Sigmoid colon (tissue), 7 donors: ENCODE data around the gene SPSB1. TPM values are rescaled to one million over a fixed set of nuclear protein-coding genes. Genes with fewer than 3 reads are reported as not detected.

ENCODE experiments used
- DNase-seq: peaks from one replicate; pipeline ENCODE4 v3.0.0-alpha.2; 2019
- H3K27ac ChIP-seq, 4 donors: fragments of 200-600 bp; sonication (generic); one replicate each; pipeline ENCODE4 v1.5.1; 2016 to 2019; ENCODE audit warnings: mild to moderate bottlenecking in 1 of 4
- H3K27me3 ChIP-seq, 3 donors: fragments of 200-600 bp; sonication (generic); one replicate each; pipeline ENCODE4 v1.5.1; 2019; ENCODE audit warnings: mild to moderate bottlenecking in 1 of 3
- H3K36me3 ChIP-seq, 4 donors: fragments of 200-600 bp; sonication (generic); one replicate each; pipeline ENCODE4 v1.5.1; 2016 to 2019
- H3K4me1 ChIP-seq, 4 donors: fragments of 200-600 bp; sonication (generic); one replicate each; pipeline ENCODE4 v1.5.1; 2017 to 2019
- H3K4me3 ChIP-seq, 4 donors: fragments of 200-600 bp; sonication (generic); one replicate each; pipeline ENCODE4 v1.5.1; 2017 to 2019; ENCODE audit warnings: mild to moderate bottlenecking in 2 of 4, moderate library complexity in 1 of 4
- H3K9me3 ChIP-seq, 4 donors: fragments of 200-600 bp in 3 of 4; sonication (generic) in 3 of 4; one replicate each; pipeline versions ENCODE4 v1.5.1 to v1.6.1; 2013 to 2019
- EP300 ChIP-seq, 4 donors: sonication (generic); formaldehyde crosslinking; IDR thresholded peaks; one replicate each; pipeline ENCODE4 v1.6.1; 2017; ENCODE audit warnings: antibody characterized with exemption in 4 of 4
- POLR2A ChIP-seq, 2 donors: fragments of 450-650 bp; IDR thresholded peaks; one replicate each; pipeline ENCODE4 v1.6.1; 2016; ENCODE audit warnings: antibody characterized with exemption in 2 of 2, mild to moderate bottlenecking in 2 of 2, moderate library complexity in 2 of 2
- POLR2AphosphoS5 ChIP-seq, 4 donors: sonication (generic); formaldehyde crosslinking; IDR thresholded peaks; one replicate each; pipeline ENCODE4 v1.6.1; 2017; ENCODE audit warnings: antibody characterized with exemption in 4 of 4
- WGBS, 2 donors: extraction: QIAGEN DNeasy Blood & Tissue Kit; methylation state at CpG; one replicate each; pipeline ENCODE4 v1.1.7; 2013; 5-methylcytosine and 5-hydroxymethylcytosine counted together
- intact Hi-C: fragments of 100-400 bp; cut with DNase I; formaldehyde crosslinking; loops from one replicate; pipeline ENCODE4 v1.15.1; 2023
- polyA plus RNA-seq, 3 donors: library from polyadenylated mRNA; stranded (reverse); fragments of 200-250 nt; gene quantifications; one replicate each; pipeline ENCODE4 v1.2.3, GENCODE V29; 2013
- total RNA-seq, 4 donors: library from RNA; depleted of rRNA; stranded (reverse); fragments of >200 nt; gene quantifications; one replicate each; pipeline ENCODE4 v1.1.0, GENCODE V29; 2016
- TF ChIP-seq, protein P1 (sequence below), 4 experiments: fragments of 450-650 bp in 3 of 4; fragments of 200-600 bp in 1 of 4; IDR thresholded peaks; one replicate each; pipeline ENCODE4 v1.5.1; 2016 to 2019; ENCODE audit warnings: antibody characterized with exemption in 4 of 4, mild to moderate bottlenecking in 3 of 4, moderate library complexity in 2 of 4
- donor health status: healthy with polysubstance abuse.
- donor health status: Bipolar disorder and iron deficiency.
- donor health status: healthy.

Gene SPSB1
- total and polyA plus RNA-seq, 7 donors, result 17.4 to 34.3 (median 26.4) TPM

DNA sequence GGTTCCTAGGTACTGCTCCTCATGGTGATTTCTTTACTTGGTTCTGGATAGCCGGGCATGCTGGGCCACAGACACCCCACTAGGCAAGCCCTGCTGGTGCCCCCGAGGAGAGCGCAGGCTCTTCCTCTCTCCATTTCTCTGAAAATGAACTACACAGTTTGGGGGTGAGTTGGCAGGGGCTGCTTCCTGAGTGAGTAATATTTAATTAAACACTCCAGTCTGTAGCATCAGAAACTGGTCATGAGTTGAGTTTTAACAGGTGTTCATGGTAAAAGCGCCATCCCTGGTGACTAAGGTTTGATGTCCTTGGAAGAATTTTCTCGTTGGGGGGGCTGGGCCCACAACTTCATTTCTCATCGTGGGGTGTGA is 1.7 kb downstream of the SPSB1 start:
- no peaks in the 10 kb centered on the region for H3K9me3 ChIP-seq
- 32 to 43% methylated on average over 6 of the region's 6 CpGs for whole genome bisulfite sequencing, 2 donors
- intact Hi-C loops, result loop anchor here (5.0 kb wide), 1 partner anchor 43 kb away; no protein-coding TSS in a partner anchor
- no peaks in the 10 kb centered on the region for H3K27me3 ChIP-seq
- H3K4me1 ChIP-seq, result peaks cover 0 to 77% (median 43%) of the 10 kb centered on the region in 4 donors
- no peaks in the 10 kb centered on the region for H3K36me3 ChIP-seq
- peak overlapping the region; percentile 80 to 99 (median 88) for H3K4me3 ChIP-seq
- TF ChIP-seq POLR2A (IDR thresholded peaks at IDR 0.05) (no peak), EP300 (IDR thresholded peaks at IDR 0.05) (no peak), POLR2AphosphoS5 (IDR thresholded peaks at IDR 0.05) (peak in 3 of 4 donors; percentile 14 to 50 (median 36))
- TF ChIP-seq, protein P1, sequence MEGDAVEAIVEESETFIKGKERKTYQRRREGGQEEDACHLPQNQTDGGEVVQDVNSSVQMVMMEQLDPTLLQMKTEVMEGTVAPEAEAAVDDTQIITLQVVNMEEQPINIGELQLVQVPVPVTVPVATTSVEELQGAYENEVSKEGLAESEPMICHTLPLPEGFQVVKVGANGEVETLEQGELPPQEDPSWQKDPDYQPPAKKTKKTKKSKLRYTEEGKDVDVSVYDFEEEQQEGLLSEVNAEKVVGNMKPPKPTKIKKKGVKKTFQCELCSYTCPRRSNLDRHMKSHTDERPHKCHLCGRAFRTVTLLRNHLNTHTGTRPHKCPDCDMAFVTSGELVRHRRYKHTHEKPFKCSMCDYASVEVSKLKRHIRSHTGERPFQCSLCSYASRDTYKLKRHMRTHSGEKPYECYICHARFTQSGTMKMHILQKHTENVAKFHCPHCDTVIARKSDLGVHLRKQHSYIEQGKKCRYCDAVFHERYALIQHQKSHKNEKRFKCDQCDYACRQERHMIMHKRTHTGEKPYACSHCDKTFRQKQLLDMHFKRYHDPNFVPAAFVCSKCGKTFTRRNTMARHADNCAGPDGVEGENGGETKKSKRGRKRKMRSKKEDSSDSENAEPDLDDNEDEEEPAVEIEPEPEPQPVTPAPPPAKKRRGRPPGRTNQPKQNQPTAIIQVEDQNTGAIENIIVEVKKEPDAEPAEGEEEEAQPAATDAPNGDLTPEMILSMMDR (IDR thresholded peaks at IDR 0.05), result no peak
- H3K27ac ChIP-seq, result peak overlapping the region; percentile 90 to 98 (median 94)
- DNase-seq, result peak; percentile 72

DNA sequence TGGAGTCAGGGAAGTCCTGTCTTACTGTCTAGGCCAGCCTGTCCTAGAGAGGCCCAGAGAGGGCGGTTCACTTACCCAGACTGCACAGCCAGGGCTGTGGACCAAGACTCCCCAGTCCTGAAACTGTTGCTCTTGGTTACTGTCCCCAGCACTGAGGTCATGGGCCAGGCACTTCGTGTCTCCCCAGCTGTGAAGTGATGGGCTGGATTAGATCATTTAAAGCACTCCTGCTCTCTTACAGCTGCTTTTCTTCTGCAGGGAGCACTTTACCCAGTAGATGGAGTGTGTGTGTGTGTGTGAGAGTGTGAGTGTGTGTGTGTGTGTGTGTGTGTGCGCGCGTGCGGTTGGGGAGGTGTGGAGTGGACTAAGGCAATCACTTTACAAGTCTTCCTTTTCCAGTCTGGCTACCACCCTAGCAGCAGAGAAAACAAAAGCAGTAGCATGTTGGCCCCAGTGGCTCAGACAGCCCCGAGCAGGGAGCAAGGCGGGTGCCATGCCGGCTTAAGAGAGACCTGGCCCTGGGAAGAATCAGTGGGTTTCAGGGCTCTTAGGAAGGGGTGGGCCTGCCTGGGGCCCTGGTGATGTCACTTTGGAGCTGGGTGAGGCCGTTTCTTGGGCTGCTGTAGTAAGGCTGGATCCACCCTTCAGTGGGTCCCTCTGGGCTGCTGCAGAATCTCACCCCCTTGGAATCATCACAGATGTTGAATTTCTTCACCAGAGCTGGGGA is 2.4 kb downstream of the SPSB1 start:
- peak overlapping the region; percentile 90 to 98 (median 94) for H3K27ac ChIP-seq
- peaks cover 0 to 80% (median 48%) of the 10 kb centered on the region in 4 donors for H3K4me1 ChIP-seq
- peak overlapping the region; percentile 80 to 99 (median 88) for H3K4me3 ChIP-seq
- TF ChIP-seq EP300 (IDR thresholded peaks at IDR 0.05), result no peak
- TF ChIP-seq, protein P1 (IDR thresholded peaks at IDR 0.05), result no peak
- peak in 2 of 4 donors; percentile 13 for TF ChIP-seq POLR2AphosphoS5 (IDR thresholded peaks at IDR 0.05)
- intact Hi-C loops, result loop anchor here (5.0 kb wide), 1 partner anchor 42 kb away; no protein-coding TSS in a partner anchor
- no peaks in the 10 kb centered on the region for H3K27me3 ChIP-seq
- no peaks in the 10 kb centered on the region for H3K36me3 ChIP-seq
- WGBS, 2 donors, result 33 to 52% methylated on average over 10 of the region's 10 CpGs
- H3K9me3 ChIP-seq, result no peaks in the 10 kb centered on the region
- peak; percentile 79 for DNase-seq

DNA sequence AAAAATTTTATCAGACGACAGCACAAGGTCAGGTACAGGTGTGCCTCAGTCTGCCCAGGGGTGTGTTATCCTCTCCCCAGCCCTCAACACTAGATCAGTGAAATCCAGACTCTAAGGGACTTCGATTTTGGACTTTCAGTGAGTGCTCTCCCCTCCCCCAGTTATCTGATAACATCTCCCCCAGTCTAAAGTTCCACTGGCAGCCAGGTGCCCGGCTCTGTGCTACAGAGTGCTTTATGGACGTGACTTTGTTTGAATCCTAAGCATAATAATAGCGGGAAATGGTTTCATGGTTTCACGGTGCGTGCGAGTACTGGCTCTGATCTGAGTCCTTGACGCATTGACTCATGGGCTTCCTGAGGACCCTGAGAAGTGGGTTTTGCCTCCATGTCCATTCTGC is 3.2 kb downstream of the SPSB1 start:
- Histone ChIP-seq H3K36me3 (no peaks in the 10 kb centered on the region), H3K4me1 (peaks cover 0 to 80% (median 55%) of the 10 kb centered on the region in 4 donors), H3K27me3 (no peaks in the 10 kb centered on the region), H3K27ac (peak overlapping the region in 3 of 4 donors; percentile 90 to 98 (median 93)), H3K4me3 (peak overlapping the region in 2 of 4 donors; percentile 94 to 99), H3K9me3 (no peaks in the 10 kb centered on the region)
- TF ChIP-seq, protein P1 (IDR thresholded peaks at IDR 0.05), result no peak
- TF ChIP-seq POLR2A (IDR thresholded peaks at IDR 0.05) (no peak), EP300 (IDR thresholded peaks at IDR 0.05) (no peak), POLR2AphosphoS5 (IDR thresholded peaks at IDR 0.05) (no peak)
- intact Hi-C loops, result no loop called here
- 79 to 90% methylated on average over 9 of the region's 9 CpGs for WGBS, 2 donors
- no peak for DNase-seq

DNA sequence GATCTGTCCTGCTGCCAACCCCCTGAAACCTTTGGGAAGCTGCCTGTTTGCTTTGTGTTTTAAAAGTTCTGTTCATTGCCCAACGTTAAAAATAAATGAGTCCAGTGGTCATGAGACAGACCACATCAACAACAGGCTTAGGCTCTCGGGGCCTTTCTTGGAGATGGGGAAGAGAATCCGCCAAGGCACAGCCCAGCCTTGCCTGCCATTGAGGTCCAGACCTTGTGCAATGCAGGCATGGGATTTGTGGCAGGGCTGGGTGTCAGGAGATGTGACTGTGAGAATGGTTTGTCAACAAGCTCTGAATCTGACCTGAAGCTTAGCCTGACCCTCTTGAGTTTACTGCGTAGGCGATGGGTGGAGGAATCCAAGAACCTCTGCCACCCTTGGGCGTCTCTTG is 4.2 kb downstream of the SPSB1 start:
- Histone ChIP-seq H3K4me1 (peaks cover 0 to 84% (median 58%) of the 10 kb centered on the region in 4 donors), H3K9me3 (no peaks in the 10 kb centered on the region), H3K4me3 (no peak overlapping the region), H3K27ac (peak overlapping the region in 2 of 4 donors; percentile 15 to 90), H3K27me3 (no peaks in the 10 kb centered on the region), H3K36me3 (no peaks in the 10 kb centered on the region)
- intact Hi-C loops, result no loop called here
- TF ChIP-seq POLR2AphosphoS5 (IDR thresholded peaks at IDR 0.05) (peak in 2 of 4 donors; percentile 16 to 47), EP300 (IDR thresholded peaks at IDR 0.05) (no peak)
- peak; percentile 81 for DNase-seq
- 85 to 90% methylated on average over 6 of the region's 6 CpGs for WGBS, 2 donors

DNA sequence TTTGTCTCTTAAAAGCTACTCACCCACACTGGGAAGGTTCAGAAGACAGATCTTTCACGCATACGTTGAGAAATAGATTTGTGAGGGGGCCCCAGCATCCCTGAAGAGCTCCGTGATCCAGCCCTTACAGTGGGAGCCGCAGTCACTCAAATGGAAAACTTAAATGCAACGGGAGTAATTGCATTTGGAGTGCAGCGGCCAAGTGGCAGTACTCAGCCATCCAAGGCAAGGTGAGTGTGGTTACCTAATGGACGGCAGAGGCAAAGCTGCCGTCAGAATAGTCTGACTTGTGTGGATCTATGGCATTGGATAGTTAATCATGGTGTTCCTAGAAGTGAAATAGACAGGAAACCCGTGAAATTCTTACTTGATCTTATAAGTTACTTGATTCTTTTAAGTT is 5.1 kb downstream of the SPSB1 start:
- Histone ChIP-seq H3K9me3 (no peaks in the 10 kb centered on the region), H3K36me3 (no peaks in the 10 kb centered on the region), H3K27ac (peak overlapping the region in 2 of 4 donors; percentile 15 to 90), H3K4me3 (no peak overlapping the region), H3K4me1 (peaks cover 0 to 88% (median 62%) of the 10 kb centered on the region in 4 donors), H3K27me3 (no peaks in the 10 kb centered on the region)
- 62 to 94% methylated on average over 9 of the region's 9 CpGs for WGBS, 2 donors
- no peak for TF ChIP-seq EP300 (IDR thresholded peaks at IDR 0.05)
- no peak for TF ChIP-seq POLR2AphosphoS5 (IDR thresholded peaks at IDR 0.05)
- no peak for TF ChIP-seq POLR2A (IDR thresholded peaks at IDR 0.05)
- TF ChIP-seq, protein P1 (IDR thresholded peaks at IDR 0.05), result no peak
- DNase-seq, result no peak
- intact Hi-C loops, result no loop called here
